Body of pancreas (tissue), 4 donors: ENCODE data around the gene RSPRY1. TPM values are rescaled to one million over a fixed set of nuclear protein-coding genes. Genes with fewer than 3 reads are reported as not detected.

Experiments
- ATAC-seq: fragments of 150-250 bp; one replicate; pipeline ENCODE4 v1.9.1; 2016
- DNase-seq, 4 donors: peaks; one replicate each; pipeline ENCODE4 v3.0.0-alpha.2; 2019
- H3K27ac ChIP-seq, 4 donors: fragments of 200-600 bp; sonication (generic); 1 replicate in 3 of 4; 2 replicates in 1 of 4; pipeline versions ENCODE4 v1.5.1 to v1.6.1; 2016 to 2019; ENCODE audit warnings: mild to moderate bottlenecking in 1 of 4, mixed read lengths in 1 of 4, moderate library complexity in 1 of 4
- H3K27me3 ChIP-seq, 2 donors: fragments of 200-600 bp; sonication (generic); one replicate each; pipeline ENCODE4 v1.6.0; 2016; ENCODE audit warnings: mild to moderate bottlenecking in 1 of 2
- H3K36me3 ChIP-seq, 2 donors: fragments of 200-600 bp; sonication (generic); replicated peaks in 1 of 2; 2 replicates each; pipeline ENCODE4 v1.5.1; 2016; ENCODE audit warnings: low read depth in 2 of 2; ENCODE audit not compliant: insufficient read depth in 1 of 2
- H3K4me1 ChIP-seq: fragments of 200-600 bp; sonication (generic); one replicate; pipeline ENCODE4 v1.6.0; 2016
- H3K4me3 ChIP-seq, 2 donors: fragments of 200-600 bp; sonication (generic); 1 replicate in 1 of 2; 2 replicates in 1 of 2; pipeline ENCODE4 v1.5.1; 2016 to 2019
- H3K9me3 ChIP-seq, 3 donors: fragments of 200-600 bp; sonication (generic); 1 replicate in 2 of 3; 2 replicates in 1 of 3; pipeline ENCODE4 v1.5.1; 2016
- POLR2A ChIP-seq, 3 donors: fragments of 450-650 bp; IDR thresholded peaks; one replicate each; pipeline ENCODE4 v1.6.1; 2016; ENCODE audit warnings: antibody characterized with exemption in 3 of 3, mild to moderate bottlenecking in 2 of 3
- WGBS, 2 donors: methylation state at CpG; one replicate each; pipeline ENCODE4 v1.1.5; 2017; 5-methylcytosine and 5-hydroxymethylcytosine counted together
- intact Hi-C: fragments of 100-400 bp; cut with DNase I; formaldehyde crosslinking; loops from one replicate; pipeline ENCODE4 v1.15.1; 2023
- total RNA-seq, 2 donors: library from RNA; depleted of rRNA; stranded (reverse); fragments of >200 nt; gene quantifications; one replicate each; pipeline ENCODE4 v1.1.0, GENCODE V29; 2016
- TF ChIP-seq, protein P1 (sequence below), 7 experiments: fragments of 450-650 bp in 4 of 7; fragments of 200-600 bp in 3 of 7; sonication (generic) in 3 of 7; IDR thresholded peaks; one replicate each; pipeline ENCODE4 v1.5.1; 2016 to 2019; ENCODE audit warnings: antibody characterized with exemption in 7 of 7

RSPRY1 gene
- total RNA-seq, 2 donors from 2014 or later: 13.8 to 31.4 TPM

DNA sequence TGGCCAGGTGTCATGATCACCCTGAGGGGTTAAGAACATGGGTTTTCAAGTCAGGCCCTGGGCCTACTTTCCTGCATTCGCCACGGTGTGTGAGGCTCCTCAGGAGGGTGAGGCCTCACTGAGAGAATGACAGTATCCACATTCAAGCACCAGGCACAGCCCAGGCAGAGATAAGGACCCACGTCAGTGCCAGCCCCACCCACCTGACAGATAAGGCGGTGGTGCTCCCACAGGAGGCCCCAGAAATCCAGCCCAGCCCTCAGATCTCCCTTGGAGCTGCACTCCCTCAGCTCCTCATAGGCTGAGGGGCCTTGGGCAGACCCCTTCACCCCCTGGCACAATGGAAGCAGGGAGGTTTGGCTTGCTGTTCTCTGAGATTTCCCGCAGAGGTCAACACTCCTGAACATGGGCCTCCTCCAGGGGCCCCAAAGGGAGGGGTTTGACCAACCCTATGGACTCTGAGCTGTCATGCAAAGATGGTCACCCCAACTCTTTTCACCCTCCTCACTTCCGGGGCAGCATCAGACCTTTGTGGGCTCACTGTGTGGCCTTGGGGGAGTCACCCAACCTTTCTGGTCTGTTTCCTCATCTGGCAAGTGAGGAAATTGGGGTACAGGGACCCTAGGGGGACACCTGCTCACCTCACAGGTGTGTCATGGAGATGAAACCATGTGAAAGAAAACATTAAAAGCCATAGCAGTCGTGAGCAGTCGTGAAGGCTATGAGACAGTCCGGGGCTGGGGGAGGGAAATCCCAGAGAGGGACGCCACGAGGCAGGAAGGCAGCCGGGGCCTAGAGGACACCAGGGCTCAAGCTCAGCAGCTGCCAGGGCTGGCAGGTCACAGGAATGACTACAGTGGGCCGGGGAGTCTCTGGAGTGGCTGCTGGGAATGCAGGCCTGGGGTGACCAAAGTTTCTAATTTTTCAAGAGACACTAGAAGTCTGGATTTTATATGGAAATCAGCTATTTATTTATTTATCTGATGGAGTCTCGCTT lies 83.0 kb downstream of the RSPRY1 start:
- ATAC-seq: peak; percentile 28
- TF ChIP-seq, protein P1, sequence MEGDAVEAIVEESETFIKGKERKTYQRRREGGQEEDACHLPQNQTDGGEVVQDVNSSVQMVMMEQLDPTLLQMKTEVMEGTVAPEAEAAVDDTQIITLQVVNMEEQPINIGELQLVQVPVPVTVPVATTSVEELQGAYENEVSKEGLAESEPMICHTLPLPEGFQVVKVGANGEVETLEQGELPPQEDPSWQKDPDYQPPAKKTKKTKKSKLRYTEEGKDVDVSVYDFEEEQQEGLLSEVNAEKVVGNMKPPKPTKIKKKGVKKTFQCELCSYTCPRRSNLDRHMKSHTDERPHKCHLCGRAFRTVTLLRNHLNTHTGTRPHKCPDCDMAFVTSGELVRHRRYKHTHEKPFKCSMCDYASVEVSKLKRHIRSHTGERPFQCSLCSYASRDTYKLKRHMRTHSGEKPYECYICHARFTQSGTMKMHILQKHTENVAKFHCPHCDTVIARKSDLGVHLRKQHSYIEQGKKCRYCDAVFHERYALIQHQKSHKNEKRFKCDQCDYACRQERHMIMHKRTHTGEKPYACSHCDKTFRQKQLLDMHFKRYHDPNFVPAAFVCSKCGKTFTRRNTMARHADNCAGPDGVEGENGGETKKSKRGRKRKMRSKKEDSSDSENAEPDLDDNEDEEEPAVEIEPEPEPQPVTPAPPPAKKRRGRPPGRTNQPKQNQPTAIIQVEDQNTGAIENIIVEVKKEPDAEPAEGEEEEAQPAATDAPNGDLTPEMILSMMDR (IDR thresholded peaks at IDR 0.05): peak in 1 of 7 experiments; percentile 1
- peak in 2 of 3 donors; percentile 70 to 84 for TF ChIP-seq POLR2A (IDR thresholded peaks at IDR 0.05)
- Histone ChIP-seq H3K4me3 (no peak overlapping the region), H3K9me3 (no peaks in the 10 kb centered on the region), H3K4me1 (peaks cover 96% of the 10 kb centered on the region), H3K36me3 (no peaks in the 10 kb centered on the region), H3K27ac (peak overlapping the region in 3 of 4 donors; percentile 78 to 90 (median 85)), H3K27me3 (no peaks in the 10 kb centered on the region)
- peak; percentile 66 to 91 (median 83) for DNase-seq
- intact Hi-C loops: no loop called here
- WGBS, 2 donors: 36 to 56% methylated on average over 11 to 14 of the region's 14 CpGs

DNA sequence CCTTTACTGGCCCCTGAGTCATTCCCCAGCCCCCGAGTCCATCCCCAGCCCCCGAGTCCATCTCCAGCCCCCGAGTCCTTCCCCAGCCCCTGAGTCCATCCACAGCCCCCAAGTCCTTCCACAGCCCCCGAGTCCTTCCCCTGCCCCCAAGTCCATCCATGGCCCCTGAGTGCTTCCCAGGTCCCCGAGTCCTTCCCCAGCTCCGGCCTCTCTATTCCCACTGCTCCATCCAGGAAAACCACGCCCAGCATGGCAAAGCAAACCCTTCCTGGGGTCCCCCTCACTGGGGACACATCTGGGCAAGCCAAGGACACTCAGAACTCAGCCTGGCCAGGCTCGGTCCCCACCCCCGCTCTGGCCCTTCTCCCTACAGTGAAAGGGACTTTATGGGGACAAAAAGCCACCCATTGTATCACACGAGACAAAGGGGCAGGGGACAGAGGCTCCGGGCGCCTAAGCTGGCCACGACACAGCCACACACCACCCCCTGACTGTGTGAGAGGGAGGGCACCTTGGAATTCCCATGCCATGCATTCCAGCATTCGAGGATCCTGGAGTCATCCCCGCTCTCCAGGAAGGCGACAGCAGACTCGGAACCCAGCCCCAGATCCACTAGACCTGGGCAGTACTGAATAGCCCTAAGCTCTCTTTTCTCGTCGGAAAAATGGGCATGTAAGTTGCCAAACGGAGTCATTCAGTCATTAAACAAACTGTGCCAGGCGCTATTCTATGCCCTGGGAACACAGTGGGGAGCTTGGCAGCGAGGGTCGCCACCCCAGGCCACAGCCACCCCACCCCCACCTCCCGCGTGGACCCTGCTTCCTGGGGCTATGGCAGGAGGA lies 84.3 kb downstream of the RSPRY1 start:
- H3K4me3 ChIP-seq: no peak overlapping the region
- TF ChIP-seq POLR2A (IDR thresholded peaks at IDR 0.05): no peak
- TF ChIP-seq, protein P1 (IDR thresholded peaks at IDR 0.05): no peak
- ATAC-seq (no peak), DNase-seq (no peak)
- H3K27me3 ChIP-seq: no peaks in the 10 kb centered on the region
- WGBS, 2 donors: 80 to 91% methylated on average over 15 to 23 of the region's 25 CpGs
- H3K36me3 ChIP-seq: no peaks in the 10 kb centered on the region
- intact Hi-C loops: no loop called here
- H3K4me1 ChIP-seq: peaks cover 83% of the 10 kb centered on the region
- no peaks in the 10 kb centered on the region for H3K9me3 ChIP-seq
- H3K27ac ChIP-seq: peak overlapping the region in 1 of 4 donors; percentile 85

DNA sequence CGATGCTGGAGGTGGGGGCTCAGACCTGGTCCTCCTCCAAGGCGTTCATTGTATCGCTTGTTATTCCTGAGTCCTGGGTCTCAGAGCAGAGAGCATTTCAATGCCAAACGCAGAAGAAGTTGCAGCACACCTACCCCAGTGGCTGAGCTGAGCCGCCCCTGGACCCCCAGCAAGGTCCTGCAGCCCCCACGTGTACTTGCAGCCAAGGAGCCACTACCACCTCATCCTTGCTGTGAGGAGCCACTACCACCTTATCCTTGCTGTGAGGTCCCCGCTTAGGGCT lies 84.9 kb downstream of the RSPRY1 start:
- intact Hi-C loops: no loop called here
- TF ChIP-seq, protein P1 (IDR thresholded peaks at IDR 0.05): no peak
- no peak for TF ChIP-seq POLR2A (IDR thresholded peaks at IDR 0.05)
- no peak overlapping the region for H3K27ac ChIP-seq
- WGBS, 2 donors: 93% methylated on average over 3 to 6 of the region's 7 CpGs
- DNase-seq: no peak
- no peaks in the 10 kb centered on the region for H3K9me3 ChIP-seq
- H3K4me3 ChIP-seq: no peak overlapping the region
- H3K4me1 ChIP-seq: peaks cover 82% of the 10 kb centered on the region
- no peaks in the 10 kb centered on the region for H3K36me3 ChIP-seq
- H3K27me3 ChIP-seq: no peaks in the 10 kb centered on the region
- ATAC-seq: no peak

DNA sequence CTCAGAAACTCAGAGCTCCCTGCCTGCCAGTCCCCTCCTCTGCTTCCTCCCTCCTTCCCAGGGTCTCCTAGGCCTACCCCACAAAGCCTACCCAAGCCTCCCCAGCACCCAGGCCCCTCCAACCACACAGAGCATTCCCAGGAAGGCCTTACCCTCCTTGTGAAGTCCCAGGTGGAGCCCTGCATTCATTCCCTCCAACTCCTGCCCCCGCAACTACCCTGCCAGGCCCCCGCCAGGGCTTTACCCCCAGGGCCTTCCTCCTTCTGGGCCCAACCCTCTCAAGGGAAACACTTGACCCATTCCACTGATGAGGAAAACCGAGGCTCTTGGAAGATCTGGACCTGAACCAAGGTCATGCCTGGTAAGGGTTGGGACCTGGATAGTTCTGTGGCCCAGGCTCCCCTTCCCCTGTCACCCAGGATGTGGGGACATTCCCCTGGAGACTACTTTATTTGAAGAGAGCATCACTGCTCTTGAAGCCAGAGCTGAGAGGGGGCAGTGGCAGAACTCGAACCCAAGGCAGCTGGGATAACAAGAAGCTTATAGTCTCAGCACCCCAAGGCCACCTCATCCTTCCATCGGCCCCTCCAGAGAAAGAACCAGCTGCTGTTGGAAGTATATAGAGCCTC lies 85.9 kb downstream of the RSPRY1 start:
- intact Hi-C loops: no loop called here
- Histone ChIP-seq H3K27ac (peak overlapping the region in 1 of 4 donors; percentile 8), H3K4me3 (no peak overlapping the region), H3K27me3 (no peaks in the 10 kb centered on the region), H3K36me3 (no peaks in the 10 kb centered on the region), H3K9me3 (no peaks in the 10 kb centered on the region), H3K4me1 (peaks cover 82% of the 10 kb centered on the region)
- TF ChIP-seq, protein P1 (IDR thresholded peaks at IDR 0.05): no peak
- TF ChIP-seq POLR2A (IDR thresholded peaks at IDR 0.05): no peak
- ATAC-seq: no peak
- no peak for DNase-seq
- WGBS, 2 donors: 74 to 93% methylated on average over 3 to 5 of the region's 5 CpGs
